Breast epithelium (tissue), 3 donors: ENCODE results near the gene ENKUR.

Source experiments
- POLR2A ChIP-seq: fragments of 450-650 bp; IDR thresholded peaks from one replicate; pipeline ENCODE4 v1.6.1; 2016; ENCODE audit warnings: antibody characterized with exemption, mild to moderate bottlenecking, moderate library complexity
- POLR2AphosphoS5 ChIP-seq, 3 donors: sonication (generic); formaldehyde crosslinking; IDR thresholded peaks; one replicate each; pipeline ENCODE4 v1.6.1; 2017; ENCODE audit warnings: antibody characterized with exemption in 3 of 3
- TF ChIP-seq, protein P1 (sequence below), 3 donors: fragments of 450-650 bp; IDR thresholded peaks; one replicate each; pipeline ENCODE4 v1.5.1; 2016 to 2017; ENCODE audit warnings: antibody characterized with exemption in 3 of 3, mild to moderate bottlenecking in 3 of 3, moderate library complexity in 3 of 3

DNA sequence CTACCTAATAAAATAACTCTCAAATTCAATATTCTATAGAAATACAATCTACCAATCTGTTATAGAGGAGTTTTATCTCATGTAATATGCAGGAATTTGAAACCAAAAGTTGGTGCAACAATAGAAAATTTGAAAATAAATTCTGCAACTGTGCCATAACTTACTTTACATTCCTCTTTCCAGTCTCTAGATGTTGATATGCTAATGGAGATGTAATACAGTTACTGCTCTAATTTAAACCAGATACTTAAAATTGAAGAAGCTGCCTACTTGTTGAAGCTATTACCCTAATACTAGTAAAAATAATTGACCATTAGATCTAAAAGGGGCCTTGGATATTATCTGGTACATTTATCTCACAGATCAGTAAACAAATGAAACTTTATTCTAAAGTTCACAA is 1.4 kb downstream of the ENKUR start:
- TF ChIP-seq POLR2A: no peak
- TF ChIP-seq, protein P1, sequence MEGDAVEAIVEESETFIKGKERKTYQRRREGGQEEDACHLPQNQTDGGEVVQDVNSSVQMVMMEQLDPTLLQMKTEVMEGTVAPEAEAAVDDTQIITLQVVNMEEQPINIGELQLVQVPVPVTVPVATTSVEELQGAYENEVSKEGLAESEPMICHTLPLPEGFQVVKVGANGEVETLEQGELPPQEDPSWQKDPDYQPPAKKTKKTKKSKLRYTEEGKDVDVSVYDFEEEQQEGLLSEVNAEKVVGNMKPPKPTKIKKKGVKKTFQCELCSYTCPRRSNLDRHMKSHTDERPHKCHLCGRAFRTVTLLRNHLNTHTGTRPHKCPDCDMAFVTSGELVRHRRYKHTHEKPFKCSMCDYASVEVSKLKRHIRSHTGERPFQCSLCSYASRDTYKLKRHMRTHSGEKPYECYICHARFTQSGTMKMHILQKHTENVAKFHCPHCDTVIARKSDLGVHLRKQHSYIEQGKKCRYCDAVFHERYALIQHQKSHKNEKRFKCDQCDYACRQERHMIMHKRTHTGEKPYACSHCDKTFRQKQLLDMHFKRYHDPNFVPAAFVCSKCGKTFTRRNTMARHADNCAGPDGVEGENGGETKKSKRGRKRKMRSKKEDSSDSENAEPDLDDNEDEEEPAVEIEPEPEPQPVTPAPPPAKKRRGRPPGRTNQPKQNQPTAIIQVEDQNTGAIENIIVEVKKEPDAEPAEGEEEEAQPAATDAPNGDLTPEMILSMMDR (IDR thresholded peaks at IDR 0.05): no peak
- TF ChIP-seq POLR2AphosphoS5 (IDR thresholded peaks at IDR 0.05): no peak
